Measurements from ENCODE around the gene LRRTM2.
"Not testable (repeated sequence)": the region's sequence is repeated elsewhere in the genome, so short reads cannot be mapped to it uniquely, and the experiment has no call there.

LRRTM2 gene, protein sequence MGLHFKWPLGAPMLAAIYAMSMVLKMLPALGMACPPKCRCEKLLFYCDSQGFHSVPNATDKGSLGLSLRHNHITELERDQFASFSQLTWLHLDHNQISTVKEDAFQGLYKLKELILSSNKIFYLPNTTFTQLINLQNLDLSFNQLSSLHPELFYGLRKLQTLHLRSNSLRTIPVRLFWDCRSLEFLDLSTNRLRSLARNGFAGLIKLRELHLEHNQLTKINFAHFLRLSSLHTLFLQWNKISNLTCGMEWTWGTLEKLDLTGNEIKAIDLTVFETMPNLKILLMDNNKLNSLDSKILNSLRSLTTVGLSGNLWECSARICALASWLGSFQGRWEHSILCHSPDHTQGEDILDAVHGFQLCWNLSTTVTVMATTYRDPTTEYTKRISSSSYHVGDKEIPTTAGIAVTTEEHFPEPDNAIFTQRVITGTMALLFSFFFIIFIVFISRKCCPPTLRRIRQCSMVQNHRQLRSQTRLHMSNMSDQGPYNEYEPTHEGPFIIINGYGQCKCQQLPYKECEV

GRCh38 chr5:138874771-138875551 is at the start of gene LRRTM2:
Gene LRRTM2, minus strand, starts transcription at chr5:138875335. Its CDS starts 424 bp downstream, at chr5:138874911.
- no peak for DNase-seq

DNA sequence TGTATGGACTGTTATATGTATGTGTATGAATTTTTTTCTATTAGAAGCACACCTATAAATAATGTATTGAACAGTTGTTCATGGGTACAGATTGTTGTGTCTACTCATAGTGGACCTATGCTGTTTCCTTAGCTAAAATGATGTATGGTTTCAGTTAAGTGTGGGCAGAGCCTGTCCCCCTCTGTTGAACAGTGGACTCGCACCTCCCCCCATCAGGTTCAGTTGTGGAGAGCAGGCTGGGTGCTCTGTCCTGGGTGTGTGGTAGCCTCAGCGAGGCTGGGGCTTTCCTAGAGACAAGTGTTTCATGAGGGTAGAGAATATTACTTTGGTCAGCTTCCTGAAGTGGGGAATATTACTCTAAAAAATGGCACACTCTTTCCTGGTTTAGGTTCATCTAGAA is 47.4 kb upstream of the LRRTM2 start:
- no peak for DNase-seq

- DNase-seq, result not testable (repeated sequence)
Measured at GRCh38 chr5:138921362-138921761, 46.2 kb upstream of the LRRTM2 start.

DNA sequence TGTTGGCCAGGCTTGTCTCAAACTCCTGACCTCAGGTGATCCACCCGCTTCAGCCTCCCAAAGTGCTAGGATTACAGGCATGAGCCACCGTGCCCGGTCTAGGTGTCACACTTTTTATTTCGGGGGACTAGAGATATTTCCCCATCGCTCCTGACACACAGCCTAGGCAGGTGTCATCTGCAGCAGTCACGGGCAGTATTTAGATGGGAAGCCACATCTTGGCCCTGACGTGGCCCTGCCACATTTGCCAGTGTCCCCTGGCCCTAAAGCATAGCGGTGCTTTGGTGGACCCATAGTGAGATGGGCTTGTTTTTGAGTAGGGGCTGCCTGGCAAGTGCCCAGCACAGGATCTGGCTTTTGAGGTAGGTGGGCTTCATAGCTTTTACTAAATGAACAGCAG is 45.0 kb upstream of the LRRTM2 start:
- no peak for DNase-seq

GRCh38 chr5:138918686-138919085 is 43.6 kb upstream of the LRRTM2 start:
- DNase-seq, result no peak

GRCh38 chr5:138914338-138914737 is 39.2 kb upstream of the LRRTM2 start:
- DNase-seq, result no peak

DNA sequence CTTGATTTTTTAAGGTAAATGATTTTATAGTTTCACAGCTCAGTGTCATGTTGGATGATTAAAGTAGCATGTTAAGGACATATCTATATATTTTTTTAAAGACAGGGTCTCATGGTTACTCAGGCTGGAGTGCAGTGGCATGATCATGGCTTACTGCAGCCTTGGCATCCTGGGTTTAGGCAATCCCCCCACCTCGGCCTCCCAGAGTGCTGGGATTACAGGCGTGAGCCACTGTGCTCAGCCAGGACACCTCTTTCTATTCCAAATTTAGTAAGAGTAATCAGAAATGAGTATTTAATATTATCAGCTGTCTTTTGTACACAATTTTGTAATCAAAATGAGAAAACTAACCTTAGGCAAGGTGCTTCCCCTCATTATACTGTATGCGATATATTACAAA is 38.6 kb upstream of the LRRTM2 start:
- no peak for DNase-seq

- DNase-seq, result no peak
Measured at GRCh38 chr5:138912093-138912492, 37.0 kb upstream of the LRRTM2 start.

DNA sequence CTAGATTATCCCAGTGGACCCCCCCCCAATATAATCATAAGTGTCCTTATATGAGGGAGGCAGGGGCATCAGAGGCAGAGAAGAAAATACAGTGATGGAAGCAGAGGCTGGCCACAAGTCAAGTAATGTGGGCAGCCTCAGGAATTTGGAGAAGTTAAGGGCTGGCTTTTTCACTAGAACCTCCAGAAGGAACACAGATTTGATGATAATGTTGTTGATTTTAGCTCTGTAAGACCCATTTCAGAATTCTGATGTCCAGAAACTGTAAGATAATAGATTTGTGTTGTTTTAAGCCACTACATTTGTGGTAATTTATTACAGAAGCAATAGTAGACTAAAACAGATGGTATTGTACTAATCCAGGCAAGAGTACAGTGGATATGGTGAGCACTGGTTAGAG is 36.3 kb upstream of the LRRTM2 start:
- DNase-seq, result no peak

DNA sequence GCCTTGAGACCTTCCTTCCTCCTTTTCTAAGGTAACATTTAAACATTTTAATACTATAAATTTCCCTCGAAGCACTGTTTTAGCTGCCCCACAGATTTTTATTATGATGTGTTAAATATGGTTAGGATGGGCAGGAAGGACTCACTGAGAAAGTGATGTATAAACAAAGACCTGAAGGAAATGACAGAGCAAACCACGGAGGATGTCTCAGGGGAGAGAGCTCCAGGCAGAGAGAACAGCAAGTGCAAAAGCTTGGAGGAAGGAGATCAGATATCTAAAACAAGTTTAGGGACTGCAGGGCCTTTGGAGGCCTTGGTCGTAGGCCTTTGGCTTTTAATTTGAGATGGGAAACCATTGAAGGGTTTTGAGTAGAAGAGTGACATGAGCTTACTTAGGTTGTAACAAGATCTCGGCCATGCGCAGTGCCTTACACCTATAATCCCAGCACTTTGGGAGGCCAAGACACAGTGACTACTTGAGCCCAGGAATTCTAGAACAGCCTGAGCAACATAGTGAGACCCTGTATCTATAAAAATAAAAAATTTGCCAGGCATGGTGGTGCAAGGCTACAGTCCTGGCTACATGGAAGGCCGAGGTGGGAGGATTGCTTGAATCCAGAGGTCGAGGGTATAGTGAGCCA is 35.5 kb upstream of the LRRTM2 start:
- DNase-seq, result no peak

DNA sequence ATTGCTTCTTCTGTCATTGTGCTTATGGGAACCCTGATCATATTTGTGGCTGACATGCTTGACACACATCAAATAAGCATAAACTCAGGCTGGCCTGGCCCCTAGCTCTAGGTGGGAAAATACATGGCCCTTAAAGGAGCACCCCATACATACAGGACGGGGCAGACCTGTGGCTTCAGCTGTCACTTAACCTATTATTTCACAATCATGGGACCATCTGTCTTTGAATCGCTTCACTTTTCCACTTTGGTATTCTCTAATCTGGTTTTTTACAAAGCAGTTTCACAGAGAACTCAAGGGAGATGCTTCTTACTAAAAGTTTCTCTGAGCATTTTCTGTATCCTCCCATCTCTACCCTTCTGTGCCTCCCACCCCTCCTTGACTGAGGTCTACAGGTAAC is 34.6 kb upstream of the LRRTM2 start:
- no peak for DNase-seq

DNA sequence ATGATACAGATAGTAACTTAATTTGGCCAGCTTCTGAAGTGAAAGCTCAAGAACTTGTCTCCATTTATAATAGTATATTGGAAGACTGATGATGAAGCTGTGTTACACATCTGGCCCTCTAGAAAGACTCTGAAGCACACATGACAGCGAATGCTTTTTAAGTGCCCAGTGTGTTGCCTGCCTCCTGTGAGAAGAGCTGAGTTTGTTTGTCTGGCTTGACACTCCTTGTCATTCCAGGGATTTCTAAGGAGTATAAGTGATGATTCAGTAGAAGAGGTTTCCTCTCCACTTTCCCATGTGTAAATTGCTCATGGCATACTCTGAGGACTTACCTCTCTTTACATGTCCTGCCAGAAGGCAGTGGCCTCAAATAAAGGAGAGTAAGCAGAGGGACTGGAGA is 30.4 kb upstream of the LRRTM2 start:
- no peak for DNase-seq

- no peak for DNase-seq
Measured at GRCh38 chr5:138903130-138903775, 28.1 kb upstream of the LRRTM2 start.

DNA sequence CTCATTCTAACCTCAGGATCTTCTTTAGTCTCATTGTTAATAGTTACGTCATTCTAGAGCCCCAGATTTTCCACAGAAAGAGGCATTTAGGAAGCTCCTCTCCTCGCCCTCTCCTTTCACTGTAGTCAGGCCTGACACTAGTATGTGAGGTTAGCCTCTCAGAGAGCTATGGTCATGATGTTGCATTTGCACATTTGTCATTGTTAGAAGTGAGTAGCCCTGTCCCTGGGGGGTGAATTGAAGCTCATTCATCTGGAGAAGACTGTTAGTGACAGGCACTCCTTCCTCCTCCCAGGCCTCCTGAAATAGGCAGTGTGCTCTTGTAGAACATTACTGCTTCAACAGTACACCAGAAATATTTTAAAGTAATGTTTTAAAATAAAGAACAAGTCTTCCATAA is 26.6 kb upstream of the LRRTM2 start:
- no peak for DNase-seq

DNA sequence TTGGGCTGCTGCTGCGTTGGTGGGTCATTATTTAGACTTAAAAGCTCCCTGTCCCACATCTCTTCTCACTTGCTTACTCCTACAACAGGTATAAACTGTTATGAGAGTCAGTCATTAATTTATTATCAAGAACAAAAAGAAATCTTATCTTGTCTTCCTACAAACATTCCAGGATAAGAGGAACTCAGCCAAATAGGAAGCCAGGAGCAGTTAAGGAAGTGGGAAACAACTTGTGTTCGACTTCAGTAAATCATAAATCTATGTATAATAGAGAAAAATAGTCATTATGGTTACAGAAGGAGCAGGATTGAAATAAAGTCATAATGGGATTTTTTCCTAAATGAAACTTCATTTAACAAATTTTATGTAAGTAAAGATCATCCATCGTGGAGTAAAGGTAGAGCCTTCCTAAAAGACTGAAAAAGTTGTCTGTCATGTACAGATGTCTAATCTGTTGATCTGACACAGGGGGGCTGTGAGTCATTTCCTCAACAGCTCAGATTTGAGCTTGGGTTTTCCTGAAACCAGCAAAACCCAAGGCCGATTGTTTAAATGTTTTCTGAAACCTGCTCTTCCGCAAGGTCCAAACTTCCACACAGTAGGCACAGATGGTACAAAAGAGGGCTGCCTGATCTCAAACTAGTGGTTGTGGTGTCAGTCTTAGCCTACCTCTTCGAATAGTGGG is 25.3 kb upstream of the LRRTM2 start:
- no peak for DNase-seq

DNA sequence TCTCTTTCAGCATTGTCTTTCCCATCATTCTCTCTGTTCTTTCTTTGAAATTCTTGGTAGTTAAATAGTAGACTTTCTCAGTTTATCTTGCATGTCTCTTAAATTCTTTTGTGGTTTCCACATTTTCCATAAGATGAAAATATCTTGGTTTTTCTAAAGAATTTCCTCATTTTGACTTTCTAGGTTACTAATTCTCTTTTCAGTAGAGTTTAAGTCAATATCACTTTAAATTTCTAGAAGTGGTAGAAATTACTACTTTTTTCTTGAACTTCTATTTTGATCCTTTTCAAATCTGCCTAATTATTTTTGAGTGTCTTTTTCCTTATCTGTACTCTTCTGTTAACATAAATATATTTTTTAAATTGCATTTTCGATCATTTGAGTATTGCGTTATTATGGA is 23.6 kb upstream of the LRRTM2 start:
- no peak for DNase-seq

DNA sequence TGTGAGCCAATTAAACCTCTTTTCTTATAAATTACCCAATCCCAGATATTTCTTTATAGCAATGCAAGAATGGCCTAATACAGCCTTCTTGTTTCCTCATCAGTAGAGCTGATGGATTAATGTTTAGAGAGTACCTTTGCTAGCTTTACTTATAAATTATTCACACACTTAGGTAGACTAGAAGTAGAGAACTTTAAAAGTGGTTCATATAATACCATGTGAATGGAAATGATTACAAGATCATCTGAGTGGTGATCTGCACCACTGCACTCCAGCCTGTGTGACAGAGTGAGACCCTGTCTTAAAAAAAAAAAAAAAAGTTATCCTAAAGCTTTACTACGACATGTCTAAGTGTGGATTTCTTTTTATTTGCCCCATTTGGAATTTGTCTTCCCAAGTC is 23.2 kb upstream of the LRRTM2 start:
- DNase-seq, result no peak

- DNase-seq, result no peak
Measured at GRCh38 chr5:138895918-138896317, 20.8 kb upstream of the LRRTM2 start.

DNA sequence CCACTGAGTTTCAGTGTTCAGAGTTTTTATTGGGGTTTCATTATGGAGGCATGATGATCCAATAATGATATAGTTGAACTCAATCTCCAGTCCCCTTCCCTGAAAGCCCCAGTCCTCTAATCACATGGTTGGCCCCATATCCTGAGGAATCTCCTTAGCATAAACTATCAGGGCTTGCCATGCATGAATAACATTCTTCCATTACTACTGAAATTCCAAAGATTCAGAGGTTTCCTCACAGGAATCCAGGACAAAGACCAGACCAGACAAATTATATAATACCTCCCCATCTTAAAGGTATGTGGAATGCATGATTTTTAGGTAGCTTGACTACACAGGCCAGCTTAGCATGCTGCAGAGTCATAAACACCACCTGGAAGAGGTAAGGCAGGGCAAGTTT is 15.5 kb upstream of the LRRTM2 start:
- no peak for DNase-seq

GRCh38 chr5:138889994-138890393 is 14.9 kb upstream of the LRRTM2 start:
- DNase-seq, result no peak

- DNase-seq, result no peak
Measured at GRCh38 chr5:138884554-138884953, 9.4 kb upstream of the LRRTM2 start.

DNA sequence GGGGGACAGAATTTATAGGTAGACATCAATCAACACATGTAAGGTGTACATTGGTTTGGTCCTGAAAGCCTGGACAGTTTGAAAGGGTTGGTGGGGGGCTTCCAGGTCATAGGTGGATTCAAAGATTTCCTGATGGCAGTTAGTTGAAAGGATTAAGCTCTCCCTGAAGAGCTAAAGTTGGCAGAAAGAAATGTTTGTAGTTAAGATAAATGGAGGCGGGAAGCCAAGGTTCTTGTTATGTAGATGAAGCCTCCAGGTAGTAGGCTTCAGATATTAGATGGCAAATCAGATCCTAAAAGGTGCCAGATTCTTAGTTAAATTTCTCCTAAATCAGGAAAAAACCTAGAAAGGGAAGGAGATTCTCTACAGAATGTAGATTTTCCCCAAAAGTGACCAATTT is 9.0 kb upstream of the LRRTM2 start:
- DNase-seq, result no peak

DNA sequence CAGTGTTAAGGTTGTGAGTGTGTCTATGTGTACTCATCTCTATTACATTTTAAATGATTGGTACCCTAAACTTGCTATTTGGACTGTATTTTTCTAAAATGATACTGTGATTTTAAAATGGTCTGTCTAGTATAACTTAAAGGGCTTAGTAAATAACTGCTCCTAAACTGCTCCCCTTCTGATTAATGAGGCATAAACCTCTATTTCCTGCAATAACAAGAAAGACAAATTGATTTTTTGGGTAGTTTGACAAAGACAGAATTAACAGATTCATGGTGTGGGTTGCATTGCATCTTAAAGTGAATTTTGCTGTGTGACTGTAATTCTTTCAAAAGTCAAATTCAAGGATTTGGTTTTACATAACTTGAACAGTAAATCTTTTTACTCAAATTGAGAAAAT is 8.1 kb upstream of the LRRTM2 start:
- DNase-seq, result no peak

All from activated CD4-positive, CD25-positive, alpha-beta regulatory T cell treated with anti-CD3 and anti-CD28 coated beads, Interleukin-2, amount 50 U/mL, for 72 hours (primary cell).